ENCODE data around the gene LRP2. TPM values are rescaled to one million over a fixed set of nuclear protein-coding genes. Genes with fewer than 3 reads are reported as not detected.

The LRP2 gene
- polyA plus RNA-seq, 1 donor (not counting 4 experiments of a cell fraction or from before 2014, with no cell fraction given), result not detected

DNA sequence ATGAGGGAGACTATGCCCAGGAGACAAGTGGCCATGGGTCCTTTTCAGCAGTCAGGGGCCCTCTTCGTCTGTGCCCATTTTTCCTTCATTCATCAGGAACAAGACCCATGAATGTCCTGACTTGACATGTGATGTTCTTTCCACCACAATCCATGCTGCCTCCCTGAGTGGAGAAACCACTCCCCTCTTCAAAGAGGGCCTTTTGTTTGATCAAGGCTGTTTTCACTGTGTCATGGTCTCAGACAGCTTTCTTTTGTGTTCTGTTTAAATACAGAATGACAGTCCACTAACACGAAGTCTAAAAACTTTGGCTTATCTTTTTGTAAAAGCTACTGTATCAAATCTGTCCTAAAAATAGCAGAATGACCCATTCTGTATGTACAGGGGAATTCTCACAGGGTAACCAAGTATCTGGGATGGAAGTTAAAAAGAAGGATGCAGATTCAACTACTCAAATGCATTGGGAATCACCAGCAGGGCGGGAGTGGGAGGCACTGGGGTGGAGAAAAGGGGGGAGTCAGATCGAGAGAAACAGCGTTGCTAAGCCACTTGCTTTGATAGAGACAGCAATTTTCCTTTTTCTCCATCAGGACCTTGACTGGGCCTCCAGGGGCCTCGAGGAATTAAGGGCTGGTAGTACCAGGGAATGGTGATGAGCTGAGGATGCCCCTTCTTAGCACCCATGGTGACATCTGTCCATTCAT is 13.9 kb downstream of the LRP2 start:
- Histone ChIP-seq H3K9me1 (ENCODE audit: control insufficient read depth, extremely low read depth, insufficient read depth, low read length) (no peaks in the 10 kb centered on the region), H3K9ac (ENCODE audit: control insufficient read depth, extremely low read depth, insufficient read depth, low read length) (no peak overlapping the region), H3K79me2 (ENCODE audit: control insufficient read depth, insufficient read depth, low read length) (no peaks in the 10 kb centered on the region), H2AFZ (ENCODE audit: control insufficient read depth, low read length) (no peak overlapping the region), H4K20me1 (ENCODE audit: control insufficient read depth, extremely low read depth, insufficient read depth, low read length) (no peaks in the 10 kb centered on the region), H3K4me2 (ENCODE audit: control insufficient read depth, extremely low read depth, insufficient read depth, low read depth, low read length) (no peak overlapping the region), H3K9me3 (ENCODE audit: control insufficient read depth, low read depth, low read length) (no peaks in the 10 kb centered on the region), H3K27ac (ENCODE audit: control insufficient read depth, insufficient read depth, low read length) (no peak overlapping the region), H3K27me3 (ENCODE audit: control insufficient read depth, extremely low read depth, insufficient read depth, low read length) (no peaks in the 10 kb centered on the region), H3K4me3 (ENCODE audit: control insufficient read depth in 2 of 3, extremely low read depth in 1 of 3, insufficient read depth in 2 of 3, low read depth in 1 of 3, low read length in 3 of 3) (no peak overlapping the region), H3K36me3 (ENCODE audit: control insufficient read depth in 2 of 2, extremely low read depth in 1 of 2, insufficient read depth in 2 of 2, low read length in 2 of 2) (no peaks in the 10 kb centered on the region), H3K4me1 (ENCODE audit: control insufficient read depth, extremely low read depth, insufficient read depth, low read length) (no peaks in the 10 kb centered on the region)
- TF ChIP-seq, protein P1, sequence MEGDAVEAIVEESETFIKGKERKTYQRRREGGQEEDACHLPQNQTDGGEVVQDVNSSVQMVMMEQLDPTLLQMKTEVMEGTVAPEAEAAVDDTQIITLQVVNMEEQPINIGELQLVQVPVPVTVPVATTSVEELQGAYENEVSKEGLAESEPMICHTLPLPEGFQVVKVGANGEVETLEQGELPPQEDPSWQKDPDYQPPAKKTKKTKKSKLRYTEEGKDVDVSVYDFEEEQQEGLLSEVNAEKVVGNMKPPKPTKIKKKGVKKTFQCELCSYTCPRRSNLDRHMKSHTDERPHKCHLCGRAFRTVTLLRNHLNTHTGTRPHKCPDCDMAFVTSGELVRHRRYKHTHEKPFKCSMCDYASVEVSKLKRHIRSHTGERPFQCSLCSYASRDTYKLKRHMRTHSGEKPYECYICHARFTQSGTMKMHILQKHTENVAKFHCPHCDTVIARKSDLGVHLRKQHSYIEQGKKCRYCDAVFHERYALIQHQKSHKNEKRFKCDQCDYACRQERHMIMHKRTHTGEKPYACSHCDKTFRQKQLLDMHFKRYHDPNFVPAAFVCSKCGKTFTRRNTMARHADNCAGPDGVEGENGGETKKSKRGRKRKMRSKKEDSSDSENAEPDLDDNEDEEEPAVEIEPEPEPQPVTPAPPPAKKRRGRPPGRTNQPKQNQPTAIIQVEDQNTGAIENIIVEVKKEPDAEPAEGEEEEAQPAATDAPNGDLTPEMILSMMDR (optimal IDR thresholded peaks at IDR 0.05 in 1 of 3, IDR thresholded peaks at IDR 0.05 in 1 of 3, conservative IDR thresholded peaks at IDR 0.05 in 1 of 3; ENCODE audit: extremely low read depth in 1 of 3, insufficient read depth in 2 of 3, low read length in 3 of 3), result no peak
- TF ChIP-seq EZH2 (IDR thresholded peaks at IDR 0.05; ENCODE audit: low read length), result no peak
- FAIRE-seq (no peak), DNase-seq (ENCODE audit: low read depth, low spot score) (no peak)
- dilution Hi-C loops (cut with MboI; ENCODE audit: extremely low pct_ligation_motif_present, low sequenced_read_pairs), result no loop called here

DNA sequence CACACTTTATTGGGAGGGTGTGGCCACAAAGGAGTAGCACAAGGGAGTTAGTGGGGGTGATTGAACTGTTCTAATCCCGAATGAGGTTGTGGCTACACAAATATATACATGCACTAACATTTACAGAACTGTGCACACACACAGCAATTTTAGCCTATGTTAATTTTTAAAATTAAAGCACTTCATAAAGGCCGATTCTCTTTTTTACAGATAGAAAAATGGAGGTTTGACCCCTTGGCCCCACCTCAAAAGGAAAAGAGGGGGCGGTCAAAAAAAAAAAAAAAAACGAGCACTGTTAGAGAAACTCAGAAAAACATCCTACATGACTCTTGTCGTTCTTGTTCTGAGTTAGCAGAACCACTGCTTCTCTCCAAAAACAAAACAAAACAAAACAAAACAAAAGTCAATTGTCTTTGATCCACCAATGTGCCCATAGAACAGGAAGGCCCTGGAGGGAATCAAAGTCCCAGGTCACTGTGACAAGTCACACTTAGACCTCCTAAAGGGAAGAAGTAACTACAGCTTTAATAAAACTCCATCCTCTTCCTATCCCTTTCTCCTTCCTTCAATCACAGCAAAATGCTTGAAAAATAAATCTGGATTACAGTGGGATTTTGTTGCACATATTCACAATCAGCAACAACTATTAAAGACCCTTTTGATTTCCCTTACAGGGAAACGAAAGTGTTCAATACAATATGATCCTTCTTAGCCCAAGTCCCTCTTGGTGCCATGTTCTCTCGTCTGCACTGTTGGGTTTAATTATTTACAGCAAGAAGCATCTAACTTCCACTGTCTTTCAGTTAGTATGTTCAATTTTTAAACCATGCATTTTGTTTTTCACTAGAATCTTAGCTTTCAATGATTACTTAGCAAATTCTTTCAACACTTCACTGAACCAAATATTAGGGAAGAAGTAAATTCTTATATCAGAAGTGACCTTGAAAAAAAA is 16.6 kb downstream of the LRP2 start:
- no peak overlapping the region for H3K4me3 ChIP-seq (ENCODE audit: control insufficient read depth in 2 of 3, extremely low read depth in 1 of 3, insufficient read depth in 2 of 3, low read depth in 1 of 3, low read length in 3 of 3)
- peaks cover under 1% of the 10 kb centered on the region for H3K27me3 ChIP-seq (ENCODE audit: control insufficient read depth, extremely low read depth, insufficient read depth, low read length)
- FAIRE-seq, result no peak
- no peak overlapping the region for H3K4me2 ChIP-seq (ENCODE audit: control insufficient read depth, extremely low read depth, insufficient read depth, low read depth, low read length)
- H3K36me3 ChIP-seq (ENCODE audit: control insufficient read depth in 2 of 2, extremely low read depth in 1 of 2, insufficient read depth in 2 of 2, low read length in 2 of 2), result no peaks in the 10 kb centered on the region
- dilution Hi-C loops (cut with MboI; ENCODE audit: extremely low pct_ligation_motif_present, low sequenced_read_pairs), result no loop called here
- H3K9me3 ChIP-seq (ENCODE audit: control insufficient read depth, low read depth, low read length), result no peaks in the 10 kb centered on the region
- H3K79me2 ChIP-seq (ENCODE audit: control insufficient read depth, insufficient read depth, low read length), result no peaks in the 10 kb centered on the region
- H4K20me1 ChIP-seq (ENCODE audit: control insufficient read depth, extremely low read depth, insufficient read depth, low read length), result no peaks in the 10 kb centered on the region
- no peak overlapping the region for H3K9ac ChIP-seq (ENCODE audit: control insufficient read depth, extremely low read depth, insufficient read depth, low read length)
- H3K27ac ChIP-seq (ENCODE audit: control insufficient read depth, insufficient read depth, low read length), result no peak overlapping the region
- TF ChIP-seq EZH2 (IDR thresholded peaks at IDR 0.05; ENCODE audit: low read length), result no peak
- TF ChIP-seq, protein P1 (optimal IDR thresholded peaks at IDR 0.05 in 1 of 3, IDR thresholded peaks at IDR 0.05 in 1 of 3, conservative IDR thresholded peaks at IDR 0.05 in 1 of 3; ENCODE audit: extremely low read depth in 1 of 3, insufficient read depth in 2 of 3, low read length in 3 of 3), result no peak
- no peak for DNase-seq (ENCODE audit: low read depth, low spot score)
- no peaks in the 10 kb centered on the region for H3K4me1 ChIP-seq (ENCODE audit: control insufficient read depth, extremely low read depth, insufficient read depth, low read length)
- no peak overlapping the region for H2AFZ ChIP-seq (ENCODE audit: control insufficient read depth, low read length)
- no peaks in the 10 kb centered on the region for H3K9me1 ChIP-seq (ENCODE audit: control insufficient read depth, extremely low read depth, insufficient read depth, low read length)

All from keratinocyte (primary cell).